MM.1S (cell line): ENCODE results near the gene MASP1.

ENCODE experiments used
- DNase-seq: peaks from one replicate; pipeline ENCODE4 v3.0.0-alpha.2; 2015
- H2AFZ ChIP-seq: fragments of 300-600 bp; sonication (generic); 2 replicates; pipeline ENCODE4 v1.6.0; 2016; ENCODE audit warnings: antibody characterized with exemption, low read length
- H3F3A ChIP-seq: fragments of 300-600 bp; sonication (generic); 2 replicates; pipeline ENCODE4 v1.6.1; 2016; ENCODE audit warnings: mild to moderate bottlenecking, antibody characterized with exemption, low read length, moderate library complexity, mixed read lengths; ENCODE audit not compliant: insufficient read depth
- H3K27ac ChIP-seq: fragments of 300-600 bp; sonication (generic); 2 replicates; pipeline ENCODE4 v1.5.1; 2016; ENCODE audit warnings: mild to moderate bottlenecking, low read length
- H3K27me3 ChIP-seq: fragments of 300-600 bp; sonication (generic); replicated peaks from 2 replicates; pipeline ENCODE4 v1.6.0; 2016; ENCODE audit warnings: low read length; ENCODE audit not compliant: insufficient read depth
- H3K36me3 ChIP-seq: fragments of 300-600 bp; sonication (generic); replicated peaks from 2 replicates; pipeline ENCODE4 v1.6.1; 2016; ENCODE audit warnings: mild to moderate bottlenecking, low read length, mixed read lengths; ENCODE audit not compliant: insufficient read depth
- H3K4me1 ChIP-seq: fragments of 300-600 bp; sonication (generic); 2 replicates; pipeline ENCODE4 v1.6.1; 2016; ENCODE audit warnings: low read length, mixed read lengths
- H3K4me2 ChIP-seq: fragments of 300-600 bp; sonication (generic); 2 replicates; pipeline ENCODE4 v1.6.0; 2016; ENCODE audit warnings: low read depth, low read length
- H3K4me3 ChIP-seq: fragments of 300-600 bp; sonication (generic); 2 replicates; pipeline ENCODE4 v1.5.1; 2016; ENCODE audit warnings: low read length, mixed read lengths
- H3K79me2 ChIP-seq: fragments of 300-600 bp; sonication (generic); 2 replicates; pipeline ENCODE4 v1.6.1; 2016; ENCODE audit warnings: mixed run types, low read length, mixed read lengths
- H3K9ac ChIP-seq: fragments of 300-600 bp; sonication (generic); 2 replicates; pipeline ENCODE4 v1.6.1; 2016; ENCODE audit warnings: low read length, mixed read lengths
- H3K9me2 ChIP-seq: fragments of 300-600 bp; sonication (generic); replicated peaks from 2 replicates; pipeline ENCODE4 v1.6.1; 2016; ENCODE audit warnings: mild to moderate bottlenecking, low read length, mixed read lengths; ENCODE audit not compliant: insufficient read depth
- H3K9me3 ChIP-seq: fragments of 300-600 bp; sonication (generic); replicated peaks from 2 replicates; pipeline ENCODE4 v1.6.1; 2016; ENCODE audit warnings: mild to moderate bottlenecking, low read length, mixed read lengths; ENCODE audit not compliant: insufficient read depth
- H4K20me1 ChIP-seq: fragments of 300-600 bp; sonication (generic); 2 replicates; pipeline ENCODE4 v1.6.1; 2016; ENCODE audit warnings: mild to moderate bottlenecking, low read length, moderate library complexity, mixed read lengths; ENCODE audit not compliant: insufficient read depth
- EZH2 ChIP-seq: fragments of 300-600 bp; sonication (generic); optimal IDR thresholded peaks from 2 replicates; pipeline ENCODE3; 2017; ENCODE audit warnings: low read depth, mild to moderate bottlenecking, antibody characterized with exemption, low read length, mixed read lengths
- EZH2phosphoT487 ChIP-seq: fragments of 300-600 bp; sonication (generic); IDR thresholded peaks from 2 replicates; pipeline ENCODE4 v1.6.1; 2018; ENCODE audit warnings: antibody characterized with exemption, low read length
- TF ChIP-seq, protein P1 (sequence below): fragments of 300-600 bp; sonication (generic); IDR thresholded peaks from 2 replicates; pipeline ENCODE4 v1.5.1; 2016; ENCODE audit warnings: antibody characterized with exemption, low read length, mixed read lengths

MASP1 gene

DNA sequence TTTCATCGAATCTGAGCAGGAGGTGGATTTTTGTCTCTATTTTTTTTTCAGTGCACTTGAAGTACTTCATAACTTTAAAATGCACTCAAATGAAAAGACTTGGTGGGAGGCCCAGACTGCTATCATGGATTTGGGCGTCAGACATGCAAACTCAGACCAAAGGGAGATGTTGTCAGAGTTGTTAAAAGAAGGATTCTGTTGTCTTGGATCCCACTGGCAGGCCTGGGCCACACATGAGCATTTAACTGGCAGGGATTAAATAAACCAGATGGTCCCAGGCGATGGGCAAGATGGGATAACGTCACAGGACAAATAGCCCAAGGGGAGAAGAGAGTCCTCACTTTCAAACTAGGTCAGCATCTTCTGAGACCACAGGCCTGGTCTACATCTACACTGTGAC, 78.8 kb downstream of the MASP1 start:
- H3K36me3 ChIP-seq, result no peaks in the 10 kb centered on the region
- no peaks in the 10 kb centered on the region for H3K4me1 ChIP-seq
- no peak overlapping the region for H3K27ac ChIP-seq
- no peak overlapping the region for H3K4me2 ChIP-seq
- TF ChIP-seq, protein P1, sequence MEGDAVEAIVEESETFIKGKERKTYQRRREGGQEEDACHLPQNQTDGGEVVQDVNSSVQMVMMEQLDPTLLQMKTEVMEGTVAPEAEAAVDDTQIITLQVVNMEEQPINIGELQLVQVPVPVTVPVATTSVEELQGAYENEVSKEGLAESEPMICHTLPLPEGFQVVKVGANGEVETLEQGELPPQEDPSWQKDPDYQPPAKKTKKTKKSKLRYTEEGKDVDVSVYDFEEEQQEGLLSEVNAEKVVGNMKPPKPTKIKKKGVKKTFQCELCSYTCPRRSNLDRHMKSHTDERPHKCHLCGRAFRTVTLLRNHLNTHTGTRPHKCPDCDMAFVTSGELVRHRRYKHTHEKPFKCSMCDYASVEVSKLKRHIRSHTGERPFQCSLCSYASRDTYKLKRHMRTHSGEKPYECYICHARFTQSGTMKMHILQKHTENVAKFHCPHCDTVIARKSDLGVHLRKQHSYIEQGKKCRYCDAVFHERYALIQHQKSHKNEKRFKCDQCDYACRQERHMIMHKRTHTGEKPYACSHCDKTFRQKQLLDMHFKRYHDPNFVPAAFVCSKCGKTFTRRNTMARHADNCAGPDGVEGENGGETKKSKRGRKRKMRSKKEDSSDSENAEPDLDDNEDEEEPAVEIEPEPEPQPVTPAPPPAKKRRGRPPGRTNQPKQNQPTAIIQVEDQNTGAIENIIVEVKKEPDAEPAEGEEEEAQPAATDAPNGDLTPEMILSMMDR, result no peak
- TF ChIP-seq EZH2 (no peak), EZH2phosphoT487 (no peak)
- DNase-seq, result no peak
- H3K9ac ChIP-seq, result no peak overlapping the region
- H3K9me3 ChIP-seq, result no peaks in the 10 kb centered on the region
- H3K79me2 ChIP-seq, result no peaks in the 10 kb centered on the region
- H3K4me3 ChIP-seq, result no peak overlapping the region
- no peaks in the 10 kb centered on the region for H3K9me2 ChIP-seq
- H2AFZ ChIP-seq, result no peak overlapping the region
- H3K27me3 ChIP-seq, result no peaks in the 10 kb centered on the region
- H4K20me1 ChIP-seq, result no peaks in the 10 kb centered on the region
- H3F3A ChIP-seq, result no peaks in the 10 kb centered on the region

DNA sequence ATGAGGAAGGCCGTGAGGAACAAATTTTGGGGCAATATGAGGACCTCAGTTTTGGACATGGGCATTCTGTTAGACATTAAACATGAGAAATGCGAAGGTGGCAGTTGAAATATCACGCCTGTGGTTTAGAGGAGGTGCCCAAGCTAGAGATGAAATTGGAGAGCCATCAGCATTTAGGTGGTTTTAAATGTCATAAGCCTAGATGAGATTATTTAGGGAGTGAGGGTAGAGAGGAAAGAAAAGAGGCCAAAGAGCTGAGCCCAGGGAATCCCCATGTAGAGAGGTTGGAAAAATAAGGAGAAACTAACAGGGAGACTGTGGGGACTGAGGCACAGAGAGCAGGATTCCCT, 79.4 kb downstream of the MASP1 start:
- H3K27me3 ChIP-seq, result no peaks in the 10 kb centered on the region
- DNase-seq, result no peak
- no peaks in the 10 kb centered on the region for H3F3A ChIP-seq

DNA sequence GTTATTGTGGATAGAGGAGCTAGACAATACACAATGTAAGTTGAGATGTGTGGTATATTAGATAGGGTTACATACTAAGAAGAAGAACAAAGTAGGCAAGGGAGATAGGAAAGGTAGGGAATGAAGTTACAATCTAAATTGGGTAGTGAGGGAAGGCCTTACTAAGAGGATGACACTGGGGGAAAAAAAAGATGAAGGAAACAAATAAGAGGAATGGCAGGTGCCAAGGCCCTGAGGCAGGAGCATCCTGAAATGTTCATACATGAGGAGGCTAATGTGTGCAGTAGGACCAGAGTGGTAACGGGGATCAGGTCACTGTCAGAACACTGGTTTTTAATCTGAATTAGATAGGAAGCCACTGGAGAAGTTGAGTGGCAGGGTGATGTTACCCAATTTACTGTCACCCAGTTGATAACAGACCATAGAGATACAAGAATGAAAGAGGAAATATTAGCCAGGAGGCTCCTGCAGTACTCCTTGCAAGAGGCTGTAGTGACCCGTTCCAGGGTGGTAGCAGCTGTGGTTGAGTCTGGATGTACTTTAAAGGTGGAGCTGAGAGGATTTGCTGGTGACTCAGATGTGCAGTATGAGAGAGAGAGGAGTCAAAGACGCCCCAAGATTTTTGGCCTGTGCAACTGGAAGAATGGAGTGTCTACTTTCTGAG, 79.9 kb downstream of the MASP1 start:
- Histone ChIP-seq H4K20me1 (no peaks in the 10 kb centered on the region), H3K9me3 (no peaks in the 10 kb centered on the region), H3K36me3 (no peaks in the 10 kb centered on the region), H3K4me2 (no peak overlapping the region), H2AFZ (no peak overlapping the region), H3K9ac (no peak overlapping the region), H3K4me3 (no peak overlapping the region), H3K27ac (no peak overlapping the region), H3K9me2 (no peaks in the 10 kb centered on the region), H3F3A (no peaks in the 10 kb centered on the region), H3K4me1 (no peaks in the 10 kb centered on the region), H3K79me2 (no peaks in the 10 kb centered on the region), H3K27me3 (no peaks in the 10 kb centered on the region)
- TF ChIP-seq EZH2, result no peak
- no peak for TF ChIP-seq EZH2phosphoT487
- TF ChIP-seq, protein P1, result no peak
- DNase-seq, result no peak

More for the DNA sequence above, 79.4 kb downstream of the MASP1 start:
- Histone ChIP-seq H4K20me1 (no peaks in the 10 kb centered on the region), H2AFZ (no peak overlapping the region), H3K9me2 (no peaks in the 10 kb centered on the region), H3K4me1 (no peaks in the 10 kb centered on the region), H3K9ac (no peak overlapping the region), H3K9me3 (no peaks in the 10 kb centered on the region), H3K27ac (no peak overlapping the region), H3K79me2 (no peaks in the 10 kb centered on the region), H3K36me3 (no peaks in the 10 kb centered on the region), H3K4me3 (no peak overlapping the region), H3K4me2 (no peak overlapping the region)
- TF ChIP-seq, protein P1, result no peak
